Calu3 (cell line): ENCODE measurements around the gene ANO4. TPM values are rescaled to one million over a fixed set of nuclear protein-coding genes. Genes with fewer than 3 reads are reported as not detected.
A peak's percentile ranks its signal among the peaks of the same experiment; 100 is the strongest.

Source experiments
- BruUV-seq: library from RNA; stranded (reverse); fragments of 400-500 nt; replicated peaks from 2 replicates; lab custom pipeline; 2021; lab: Mats Ljungman, UMichigan
- CTCF ChIA-PET: fragments of 300-600 bp; sonication (Branson Sonifier 250); formaldehyde crosslinking; loops from one replicate; lab custom pipeline; 2022; ENCODE audit warnings: antibody characterized with exemption; lab: Charles Lee
- DNase-seq: peaks from one replicate; pipeline ENCODE4 v3.0.0; 2022
- H3K27ac Mint-ChIP-seq: one replicate; pipeline ENCODE4 v1.8.0; 2022; ENCODE audit warnings: mixed read lengths; ENCODE audit not compliant: unreplicated experiment
- H3K27me3 Mint-ChIP-seq: one replicate; pipeline ENCODE4 v1.8.0; 2022; ENCODE audit warnings: mixed read lengths; ENCODE audit not compliant: unreplicated experiment
- H3K36me3 Mint-ChIP-seq: one replicate; pipeline ENCODE4 v1.8.0; 2022; ENCODE audit warnings: mild to moderate bottlenecking, moderate library complexity, mixed read lengths; ENCODE audit not compliant: insufficient read depth, unreplicated experiment
- H3K4me1 Mint-ChIP-seq: one replicate; pipeline ENCODE4 v1.8.0; 2022; ENCODE audit warnings: mild to moderate bottlenecking, low read depth, mixed read lengths; ENCODE audit not compliant: unreplicated experiment
- H3K4me3 Mint-ChIP-seq: one replicate; pipeline ENCODE4 v1.8.0; 2022; ENCODE audit warnings: mild to moderate bottlenecking, low read depth, moderate library complexity, mixed read lengths; ENCODE audit not compliant: unreplicated experiment
- H3K9me3 Mint-ChIP-seq: one replicate; pipeline ENCODE4 v1.8.0; 2022; ENCODE audit warnings: low read depth, mixed read lengths; ENCODE audit not compliant: unreplicated experiment
- CTCF ChIP-seq: fragments of 200-600 bp; IDR thresholded peaks from one replicate; pipeline ENCODE4 v1.8.0; 2022; ENCODE audit warnings: antibody characterized with exemption; ENCODE audit not compliant: unreplicated experiment
- intact Hi-C: fragments of 100-400 bp; cut with micrococcal nuclease; formaldehyde crosslinking; loops from one replicate; pipeline ENCODE4 v1.10.0; 2022; ENCODE audit not compliant: unreplicated experiment
- total RNA-seq: library from RNA; stranded (reverse); gene quantifications from 2 replicates; pipeline ENCODE4 v1.2.3, GENCODE V29; 2022

ANO4 gene
- total RNA-seq, 1 experiment from 2014 or later, result 1.9 TPM

- intact Hi-C loops, result no loop called here
- no peak overlapping the region for H3K4me3 Mint-ChIP-seq
- TF ChIP-seq CTCF, result no peak
- BruUV-seq, result no TSS peak
- CTCF ChIA-PET, result interaction anchor here (0.6 kb wide), 1 partner anchor 1685 kb away, joined by 4 read pairs; no protein-coding TSS in a partner anchor
- peaks cover 27% of the 10 kb centered on the region for H3K4me1 Mint-ChIP-seq
- H3K27ac Mint-ChIP-seq, result no peak overlapping the region
- peaks cover 6% of the 10 kb centered on the region for H3K9me3 Mint-ChIP-seq
- peaks cover 7% of the 10 kb centered on the region for H3K36me3 Mint-ChIP-seq
- no peaks in the 10 kb centered on the region for H3K27me3 Mint-ChIP-seq
- DNase-seq, result no peak
These were observed 76.7 kb downstream of the ANO4 start for GRCh38 chr12:100871195-100871734.

- Mint-ChIP-seq H3K27ac (peak overlapping the region; percentile 16), H3K4me3 (peak overlapping the region; percentile 20), H3K4me1 (peaks cover 23% of the 10 kb centered on the region), H3K9me3 (peaks cover 6% of the 10 kb centered on the region), H3K27me3 (no peaks in the 10 kb centered on the region), H3K36me3 (peaks cover 7% of the 10 kb centered on the region)
- intact Hi-C loops, result no loop called here
- CTCF ChIA-PET, result no interaction called here
- TF ChIP-seq CTCF, result no peak
- BruUV-seq, result no TSS peak
- DNase-seq, result peak; percentile 5
These were observed 80.6 kb downstream of the ANO4 start for GRCh38 chr12:100875156-100875555.

DNA sequence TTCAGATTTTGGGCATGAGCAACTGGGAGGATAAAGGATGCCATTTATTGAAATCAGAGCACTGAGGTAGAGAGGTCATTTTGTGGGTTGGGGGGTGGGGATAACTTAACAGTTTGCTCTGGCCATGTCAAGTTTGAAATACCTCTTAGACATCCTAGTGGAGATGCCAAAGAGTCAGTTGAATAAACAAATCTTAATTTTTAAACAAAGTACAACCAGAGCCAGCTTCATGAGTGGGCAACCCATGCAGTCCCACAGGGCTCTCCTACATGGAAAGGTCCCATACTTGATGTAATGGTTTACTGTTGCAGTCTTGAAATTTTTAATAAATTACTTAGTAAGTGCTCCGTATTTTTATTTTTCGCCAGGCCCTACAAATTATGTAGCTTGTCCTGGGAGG lies 81.2 kb downstream of the ANO4 start:
- no peak for DNase-seq
- Mint-ChIP-seq H3K4me3 (peak overlapping the region; percentile 20), H3K27ac (peak overlapping the region; percentile 16), H3K27me3 (no peaks in the 10 kb centered on the region), H3K9me3 (peaks cover 6% of the 10 kb centered on the region), H3K36me3 (peaks cover 7% of the 10 kb centered on the region), H3K4me1 (peaks cover 23% of the 10 kb centered on the region)
- intact Hi-C loops, result no loop called here
- CTCF ChIA-PET, result no interaction called here
- no TSS peak for BruUV-seq
- no peak for TF ChIP-seq CTCF

DNA sequence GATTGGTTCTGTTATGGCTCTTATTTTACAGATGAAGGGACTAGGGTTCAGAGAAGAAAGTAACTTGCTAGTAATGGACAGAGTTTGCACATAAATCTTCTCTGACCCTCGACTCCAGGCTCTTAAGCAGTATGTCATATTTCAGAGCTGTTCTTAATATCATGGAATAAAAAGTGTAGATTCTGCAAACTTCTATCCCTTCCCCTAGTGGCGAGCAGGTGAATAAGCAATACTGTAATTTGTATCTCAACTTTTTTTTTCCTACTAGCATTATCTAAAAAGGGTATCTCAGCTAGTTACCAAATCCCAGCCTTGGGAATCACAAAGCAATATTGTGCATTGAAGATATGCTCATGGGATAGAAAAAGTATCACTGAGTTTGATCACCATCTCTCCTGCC lies 83.2 kb downstream of the ANO4 start:
- intact Hi-C loops, result no loop called here
- H3K27ac Mint-ChIP-seq, result no peak overlapping the region
- DNase-seq, result no peak
- peak; percentile 20 for TF ChIP-seq CTCF
- H3K4me1 Mint-ChIP-seq, result peaks cover 23% of the 10 kb centered on the region
- H3K27me3 Mint-ChIP-seq, result no peaks in the 10 kb centered on the region
- peaks cover 6% of the 10 kb centered on the region for H3K9me3 Mint-ChIP-seq
- peaks cover 7% of the 10 kb centered on the region for H3K36me3 Mint-ChIP-seq
- no peak overlapping the region for H3K4me3 Mint-ChIP-seq
- BruUV-seq, result no TSS peak
- CTCF ChIA-PET, result no interaction called here
